HepG2 (cell line): ENCODE results near the gene DNAJC5. TPM values are rescaled to one million over a fixed set of nuclear protein-coding genes. Genes with fewer than 3 reads are reported as not detected.
A peak's percentile ranks its signal among the peaks of the same experiment; 100 is the strongest.

Source experiments
- ATF3 ChIP-seq: sonication (generic); formaldehyde crosslinking; IDR thresholded peaks from 2 replicates; pipeline ENCODE4 v1.4.0; 2020; ENCODE audit warnings: missing genetic modification reagents
- ATF7 ChIP-seq, 2 experiments: fragments of 450-650 bp in 1 of 2; sonication (generic) in 1 of 2; formaldehyde crosslinking in 1 of 2; IDR thresholded peaks; 2 replicates each; pipeline versions ENCODE4 v1.4.0 to v1.6.1; 2016 to 2020; ENCODE audit warnings: antibody characterized with exemption in 1 of 2, mild to moderate bottlenecking in 1 of 2, missing genetic modification reagents in 1 of 2
- DMTF1 ChIP-seq: sonication (generic); formaldehyde crosslinking; IDR thresholded peaks from 2 replicates; pipeline ENCODE4 v1.4.0; 2020; ENCODE audit warnings: mild to moderate bottlenecking, missing genetic modification reagents
- ETV6 ChIP-seq: sonication (generic); formaldehyde crosslinking; conservative IDR thresholded peaks from 2 replicates; pipeline ENCODE4 v1.4.0; 2020; ENCODE audit warnings: missing genetic modification reagents
- GABPB1 ChIP-seq: IDR thresholded peaks from 2 replicates; pipeline ENCODE4 v1.6.1; 2016; ENCODE audit warnings: mild to moderate bottlenecking, missing genetic modification reagents, moderate library complexity, missing compliant biosample characterization
- HES4 ChIP-seq: sonication (generic); formaldehyde crosslinking; IDR thresholded peaks from 2 replicates; pipeline ENCODE4 v1.9.0; 2021; ENCODE audit warnings: mild to moderate bottlenecking, missing genetic modification reagents, borderline replicate concordance
- IKZF4 ChIP-seq: sonication (generic); formaldehyde crosslinking; IDR thresholded peaks from 2 replicates; pipeline ENCODE4 v1.5.1; 2020; ENCODE audit warnings: borderline replicate concordance, mild to moderate bottlenecking, low read depth, missing genetic modification reagents; ENCODE audit errors: not compliant biosample characterization
- KMT2B ChIP-seq: IDR thresholded peaks from 2 replicates; pipeline ENCODE4 v1.6.1; 2016; ENCODE audit warnings: missing genetic modification reagents, missing compliant biosample characterization
- MBD4 ChIP-seq: IDR thresholded peaks from 2 replicates; pipeline ENCODE4 v1.6.1; 2012; ENCODE audit warnings: low read length, inconsistent platforms, borderline replicate concordance
- ONECUT2 ChIP-seq: sonication (generic); formaldehyde crosslinking; IDR thresholded peaks from 2 replicates; pipeline ENCODE4 v1.4.0; 2020; ENCODE audit warnings: missing genetic modification reagents
- POGZ ChIP-seq: sonication (generic); formaldehyde crosslinking; IDR thresholded peaks from 2 replicates; pipeline ENCODE4 v1.4.0; 2020; ENCODE audit warnings: mild to moderate bottlenecking, missing genetic modification reagents
- SNAPC5 ChIP-seq: sonication (generic); formaldehyde crosslinking; IDR thresholded peaks from 2 replicates; pipeline ENCODE4 v1.8.1; 2023; ENCODE audit warnings: mild to moderate bottlenecking, missing genetic modification reagents, borderline replicate concordance
- ZBTB10 ChIP-seq: sonication (generic); formaldehyde crosslinking; IDR thresholded peaks from 2 replicates; pipeline ENCODE4 v1.4.0; 2020; ENCODE audit warnings: missing genetic modification reagents, borderline replicate concordance
- ZBTB34 ChIP-seq: sonication (generic); formaldehyde crosslinking; IDR thresholded peaks from 2 replicates; pipeline ENCODE4 v1.8.0; 2022; ENCODE audit warnings: mild to moderate bottlenecking, missing genetic modification reagents
- ZFP62 ChIP-seq: sonication (generic); formaldehyde crosslinking; IDR thresholded peaks from 2 replicates; pipeline ENCODE4 v1.4.0; 2020; ENCODE audit warnings: missing genetic modification reagents
- ZFX ChIP-seq: sonication (generic); formaldehyde crosslinking; IDR thresholded peaks from 2 replicates; pipeline ENCODE4 v1.4.0; 2020; ENCODE audit warnings: mild to moderate bottlenecking, low read depth, missing genetic modification reagents, moderate library complexity
- ZNF253 ChIP-seq: sonication (generic); formaldehyde crosslinking; IDR thresholded peaks from 2 replicates; pipeline ENCODE4 v1.8.0; 2022; ENCODE audit warnings: mild to moderate bottlenecking, missing genetic modification reagents, borderline replicate concordance
- ZNF672 ChIP-seq: sonication (generic); formaldehyde crosslinking; IDR thresholded peaks from 2 replicates; pipeline ENCODE4 v1.8.1; 2022; ENCODE audit warnings: missing genetic modification reagents
- ZNF749 ChIP-seq: sonication (generic); formaldehyde crosslinking; IDR thresholded peaks from 2 replicates; pipeline ENCODE4 v1.8.0; 2022; ENCODE audit warnings: mild to moderate bottlenecking, missing genetic modification reagents, moderate library complexity, borderline replicate concordance
- ZNF773 ChIP-seq: sonication (generic); formaldehyde crosslinking; IDR thresholded peaks from 2 replicates; pipeline ENCODE4 v1.4.0; 2020; ENCODE audit warnings: missing genetic modification reagents, borderline replicate concordance
- ZNF891 ChIP-seq: sonication (generic); formaldehyde crosslinking; IDR thresholded peaks from 2 replicates; pipeline ENCODE4 v1.5.0; 2020; ENCODE audit warnings: mild to moderate bottlenecking, missing genetic modification reagents
- polyA plus RNA-seq, 8 experiments: library from polyadenylated mRNA; depleted of rRNA in 3 of 8; stranded (reverse) in 7 of 8; unstranded in 1 of 8; fragments of >200 nt; fragmentation: Illumina TruSeq in 4 of 8; extraction: Trizol in 4 of 8; gene quantifications; 2 replicates each; pipeline versions ENCODE4 v1.2.1 to v1.2.3, GENCODE V29; 2011 to 2016; ENCODE audit warnings: low read depth in 4 of 8, missing spikeins in 1 of 8, mixed read lengths in 1 of 8; ENCODE audit not compliant: insufficient read depth in 1 of 8
- total RNA-seq, 5 experiments: library from RNA; depleted of rRNA; stranded (reverse); fragments of >200 nt; fragmentation: Illumina TruSeq; extraction: Trizol; gene quantifications; 2 replicates each; pipeline ENCODE4 v1.2.3, GENCODE V29; 2016; ENCODE audit warnings: low read depth in 1 of 5

DNAJC5 gene
- total and polyA plus RNA-seq, 2 of the 13 experiments (the other 11 are each of a cell fraction or from before 2014, with no cell fraction given), result 42.8 to 64.5 TPM

GRCh38 chr20:63978319-63979228, 83.6 kb downstream of the DNAJC5 start (continued):
- TF ChIP-seq ETV6 (CRISPR knock-in tag) (peak; percentile 88; the same call in 1 of the 2 replicates), HES4 (no peak), KMT2B (peak; percentile 81), GABPB1 (peak; percentile 94), IKZF4 (no peak), ZNF891 (peak; percentile 85), ONECUT2 (CRISPR knock-in tag) (peak; percentile 57; the same call in 1 of the 2 replicates), ZNF773 (CRISPR knock-in tag) (peak; percentile 68; the same call in 1 of the 2 replicates), DMTF1 (CRISPR knock-in tag) (no peak), ZBTB10 (CRISPR knock-in tag) (peak; percentile 93), MBD4 (no peak), ZNF672 (CRISPR knock-in tag) (0 out of 2 replicates have a peak, but pooled peaks have one; percentile 40), ZFP62 (no peak; the same call in 1 of the 2 replicates), ATF7 (IDR thresholded peaks at IDR 0.05) (no peak), ATF7 (CRISPR knock-in tag; IDR thresholded peaks at IDR 0.05) (no peak; the same call in 1 of the 2 replicates), ZNF749 (CRISPR knock-in tag) (no peak; the same call in none of the 2 replicates), POGZ (peak; percentile 65; the same call in 1 of the 2 replicates), ZFX (CRISPR knock-in tag) (peak; percentile 84), SNAPC5 (CRISPR knock-in tag) (no peak), ATF3 (peak; percentile 74), ZBTB34 (no peak), ZNF253 (no peak)
